ENCODE results near the gene KIF12.
"Not testable (repeated sequence)": the region's sequence is repeated elsewhere in the genome, so short reads cannot be mapped to it uniquely, and the experiment has no call there.

Gene KIF12

DNA sequence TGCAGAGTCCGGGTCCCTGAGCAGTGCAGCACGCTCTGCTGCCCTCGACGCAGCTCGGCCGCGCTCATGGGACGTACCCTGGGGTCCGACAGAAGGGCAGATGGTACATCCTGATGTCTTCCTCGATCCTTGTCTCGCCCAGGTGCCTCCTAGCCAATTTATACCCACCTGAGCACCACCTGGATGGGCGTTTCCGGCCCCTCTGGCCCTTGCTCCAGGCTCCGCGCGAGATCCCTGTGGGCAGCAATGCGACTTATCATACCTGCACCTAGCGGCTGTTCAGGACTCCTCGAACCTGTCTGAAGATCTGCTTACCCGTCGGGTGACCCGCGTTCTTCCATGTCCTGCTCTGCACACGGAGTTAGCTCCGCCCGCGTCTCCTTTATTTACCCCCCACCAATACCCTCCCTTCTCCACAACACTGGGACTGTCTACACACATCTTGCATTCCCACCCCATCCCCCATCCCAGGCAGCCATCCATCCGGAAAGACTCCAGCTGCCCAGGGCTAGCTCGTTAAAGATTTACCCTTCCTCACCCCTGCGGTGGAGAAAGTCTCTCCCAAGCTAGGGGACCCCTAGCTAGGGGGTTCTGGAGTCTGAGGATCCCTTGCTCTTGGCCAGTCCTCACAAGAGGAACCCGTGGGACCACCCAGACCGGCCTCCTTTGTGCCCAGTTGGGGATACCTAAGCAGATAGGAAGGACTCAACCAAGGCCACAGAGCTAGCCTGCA lies at the start of gene KIF12:
KIF12 (minus strand) TSS at position 357 of the 733 bp plus-strand sequence; CDS start at position 341, 16 bp downstream.
- no peak for DNase-seq

DNA sequence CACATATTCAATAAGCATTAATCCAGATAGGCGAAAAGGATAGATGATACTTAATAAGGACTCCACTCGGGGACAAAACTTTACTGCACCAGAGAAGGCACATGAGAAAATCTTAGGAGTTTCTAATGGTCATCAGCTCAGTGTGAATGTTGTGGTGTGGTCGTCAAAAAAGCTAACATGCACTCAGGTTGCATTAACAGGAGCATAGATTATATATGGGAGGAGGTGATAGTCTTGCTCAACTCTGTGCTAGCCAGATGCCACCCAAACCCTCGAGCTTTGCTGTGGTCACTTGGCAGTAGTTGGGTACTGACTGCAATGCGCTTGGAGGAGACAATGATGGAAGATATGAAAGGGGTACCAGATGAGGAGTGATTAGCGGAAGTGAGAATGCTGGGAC lies 47.6 kb upstream of the KIF12 start:
- no peak for DNase-seq

DNA sequence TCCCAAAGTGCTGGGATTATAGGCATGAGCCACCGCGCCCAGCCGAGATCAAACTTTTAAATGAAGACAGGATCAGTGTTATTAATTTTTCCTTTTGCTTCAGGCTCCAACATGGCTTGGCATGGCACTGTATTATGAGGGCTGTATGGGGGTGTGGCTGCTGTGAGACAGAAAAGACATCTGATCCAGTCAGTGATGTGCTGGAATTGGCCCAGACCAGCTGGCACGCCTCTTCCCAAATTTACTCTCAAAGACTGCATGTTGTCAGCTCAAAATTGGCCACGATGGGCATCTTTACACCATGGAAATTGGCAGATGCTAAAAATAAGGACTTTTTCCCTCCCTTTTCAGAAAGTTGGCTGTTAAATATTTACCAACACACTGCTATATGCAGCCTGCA lies 44.1 kb upstream of the KIF12 start:
- no peak for DNase-seq

DNA sequence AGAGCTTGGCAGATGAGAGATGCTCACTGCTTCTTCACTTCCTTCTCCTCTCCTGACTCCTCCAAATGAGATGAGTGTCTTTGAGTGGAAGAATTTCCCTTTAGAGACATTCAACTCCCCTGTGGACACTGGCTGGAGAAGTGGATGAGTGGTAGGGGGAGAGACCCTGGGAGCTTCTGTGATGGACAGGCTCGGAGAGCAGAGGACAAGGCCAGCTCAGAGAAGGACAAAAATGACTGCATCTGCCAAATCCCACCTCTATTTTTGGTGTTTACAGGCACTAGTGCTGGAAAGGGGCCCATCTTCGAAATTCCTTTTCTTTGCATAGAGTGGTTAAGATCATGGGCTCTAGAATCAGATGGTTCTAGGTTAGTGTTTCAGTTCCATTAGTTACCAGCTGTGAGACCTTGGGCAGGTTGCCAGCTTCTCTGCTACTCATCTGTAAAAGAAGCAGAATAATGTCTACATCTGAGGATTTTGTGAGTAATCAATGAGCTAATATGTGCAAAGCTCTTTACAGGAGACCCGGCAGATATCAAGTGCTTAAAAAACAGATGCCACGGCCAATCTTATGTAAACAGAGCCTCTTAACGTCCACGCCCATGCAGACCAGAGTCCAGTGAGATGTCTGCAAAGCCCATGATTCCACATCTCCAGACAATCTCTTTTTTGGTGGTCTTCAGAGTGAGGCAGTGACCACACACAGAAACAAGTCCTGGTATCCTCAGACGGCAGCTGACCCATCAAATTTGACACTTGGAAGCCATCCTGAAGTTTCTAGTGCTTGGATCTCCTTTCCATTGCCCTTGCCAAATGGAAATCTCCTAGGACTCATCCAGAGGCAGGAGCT lies 42.7 kb upstream of the KIF12 start:
- no peak for DNase-seq

DNA sequence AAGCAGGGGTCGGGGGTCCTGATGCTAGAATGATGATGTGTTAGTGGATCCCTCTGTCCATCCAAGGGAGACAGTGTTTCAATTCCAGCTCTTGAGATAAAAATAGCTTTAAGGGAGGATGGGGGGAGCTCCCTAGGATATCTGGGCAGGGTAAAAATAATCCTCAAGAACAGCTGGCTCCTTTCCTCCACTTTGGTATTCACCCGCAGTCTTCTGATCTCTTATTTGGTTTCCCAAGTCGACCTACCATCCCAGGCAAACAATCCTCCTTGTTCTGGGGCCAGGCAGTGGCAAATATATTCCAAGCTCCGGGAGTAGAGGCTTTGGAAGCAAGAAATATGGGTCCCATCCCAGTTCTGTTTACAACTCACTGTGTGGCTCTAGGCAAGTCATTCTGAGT lies 41.8 kb upstream of the KIF12 start:
- no peak for DNase-seq

DNA sequence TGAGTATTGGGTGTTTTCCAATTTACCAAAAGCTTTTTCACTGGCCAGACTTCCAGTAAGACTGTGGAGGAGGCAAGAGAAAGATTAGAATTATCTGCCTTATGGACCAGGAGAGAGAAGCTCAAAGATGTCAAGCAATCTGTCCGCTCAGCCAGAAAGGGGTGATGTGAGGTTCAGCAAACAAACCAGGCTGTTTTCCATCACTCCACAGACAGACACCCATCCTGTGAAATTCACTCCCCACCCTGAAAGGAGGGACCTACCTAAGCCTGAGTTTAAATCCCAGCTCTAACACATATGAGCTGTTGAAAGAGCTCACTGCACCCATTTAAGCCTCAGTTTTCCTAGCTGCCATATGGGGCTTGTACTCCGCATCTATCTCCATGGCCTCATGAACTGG lies 41.3 kb upstream of the KIF12 start:
- DNase-seq, result no peak

DNA sequence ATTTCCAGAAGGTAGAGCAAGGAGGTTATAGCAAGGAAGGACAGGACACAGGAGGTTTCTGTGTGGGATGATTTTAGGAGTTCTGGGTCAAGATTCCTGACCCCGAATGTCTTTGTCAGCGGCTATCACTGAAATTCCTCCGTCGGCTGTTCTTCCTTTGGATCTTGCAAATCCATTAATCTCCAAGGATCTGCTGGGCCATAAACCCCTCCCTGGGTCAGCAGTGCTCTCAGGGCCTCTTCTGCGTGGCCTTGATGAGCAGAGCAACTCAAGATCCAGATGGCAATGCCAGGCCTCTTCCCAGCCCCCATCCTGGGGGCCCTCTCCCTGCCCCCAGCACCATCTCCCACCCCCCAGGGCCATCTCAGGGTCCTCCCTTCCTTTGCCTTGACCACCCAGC lies 40.0 kb upstream of the KIF12 start:
- DNase-seq, result no peak

DNA sequence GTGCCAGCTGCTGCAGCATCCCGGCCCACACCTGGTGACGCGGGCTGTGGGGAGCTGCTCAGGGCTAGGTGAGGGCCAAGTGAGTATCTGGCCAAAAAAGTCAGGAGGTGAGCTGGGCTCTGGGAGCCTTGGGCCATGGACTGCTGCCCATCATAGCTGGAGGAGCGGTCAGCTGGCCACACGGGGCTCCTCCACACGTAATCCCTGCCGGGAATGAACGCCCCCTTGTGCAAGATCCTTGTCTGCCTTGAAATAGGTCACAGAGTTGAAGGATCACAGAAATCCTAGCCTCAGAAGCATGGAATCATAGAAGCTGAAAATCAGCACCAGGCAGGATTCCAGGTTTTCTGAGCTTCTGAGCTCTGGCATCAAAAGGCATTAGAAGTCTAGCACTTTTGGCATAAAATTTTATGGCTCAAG lies 39.5 kb upstream of the KIF12 start:
- DNase-seq, result no peak

DNA sequence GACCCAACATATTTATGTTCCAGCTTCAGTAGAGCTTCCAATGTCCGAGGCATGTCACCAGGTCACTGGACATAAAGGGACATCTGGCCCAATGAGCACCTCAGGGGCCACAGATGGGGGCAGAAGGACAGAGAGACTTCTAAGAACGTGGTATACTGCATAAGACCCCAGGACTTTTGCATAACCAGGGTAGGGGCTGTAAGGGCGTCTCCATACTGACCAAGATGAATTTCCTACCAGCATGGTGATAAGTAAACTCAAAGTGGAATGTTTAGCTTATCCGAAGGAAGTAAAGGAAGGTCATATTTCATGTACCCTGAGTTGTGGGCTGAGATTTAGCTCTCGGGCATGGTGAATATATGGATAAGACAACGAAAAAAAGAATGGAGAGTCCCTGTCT lies 38.7 kb upstream of the KIF12 start:
- DNase-seq, result no peak

DNA sequence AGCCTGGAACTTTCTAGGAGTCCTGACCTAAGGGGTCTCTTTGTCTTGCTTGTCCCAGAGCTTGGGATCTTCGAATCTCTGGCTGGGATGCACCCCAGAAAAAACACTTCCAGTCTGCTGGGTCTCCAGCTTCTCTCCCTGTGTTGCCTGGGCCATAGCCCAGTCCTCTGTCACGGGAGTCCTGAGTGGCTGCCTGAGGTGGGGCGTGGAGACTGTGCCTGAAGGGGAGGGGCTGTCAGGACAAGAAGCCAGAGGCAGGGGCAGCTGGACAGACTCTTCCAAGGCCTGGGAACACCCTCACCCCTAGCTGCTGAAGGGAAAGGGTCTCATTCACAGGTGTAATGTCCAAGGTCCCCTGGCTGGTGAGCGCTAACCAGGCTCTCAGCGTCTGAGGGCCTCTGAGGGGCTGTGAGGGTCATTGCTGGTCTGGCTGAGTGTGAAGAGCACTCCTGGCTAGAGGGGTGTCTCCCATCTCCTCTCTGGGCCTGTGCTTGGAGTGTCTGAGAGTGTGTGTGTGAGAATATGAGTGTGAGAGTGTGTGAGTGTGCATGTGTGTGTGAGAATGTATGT lies 35.8 kb upstream of the KIF12 start:
- no peak for DNase-seq

DNA sequence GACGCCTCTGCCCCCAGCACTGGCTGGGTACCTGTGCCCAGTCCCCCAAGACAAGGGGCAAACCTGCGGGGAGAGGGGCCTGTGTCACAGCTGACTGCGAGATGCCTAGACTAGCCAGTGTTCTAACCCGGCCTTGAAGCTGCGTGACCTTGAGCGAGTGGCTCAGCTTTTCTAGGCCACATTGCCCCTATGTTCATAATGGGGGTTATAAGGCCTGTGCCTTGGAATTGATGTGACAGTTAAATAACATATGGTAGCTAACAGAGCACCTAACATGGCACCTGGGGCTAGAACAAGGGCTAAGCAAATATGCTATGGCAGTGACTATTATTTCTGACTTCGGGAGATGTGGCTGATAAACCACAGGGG lies 33.4 kb upstream of the KIF12 start:
- DNase-seq, result no peak

DNA sequence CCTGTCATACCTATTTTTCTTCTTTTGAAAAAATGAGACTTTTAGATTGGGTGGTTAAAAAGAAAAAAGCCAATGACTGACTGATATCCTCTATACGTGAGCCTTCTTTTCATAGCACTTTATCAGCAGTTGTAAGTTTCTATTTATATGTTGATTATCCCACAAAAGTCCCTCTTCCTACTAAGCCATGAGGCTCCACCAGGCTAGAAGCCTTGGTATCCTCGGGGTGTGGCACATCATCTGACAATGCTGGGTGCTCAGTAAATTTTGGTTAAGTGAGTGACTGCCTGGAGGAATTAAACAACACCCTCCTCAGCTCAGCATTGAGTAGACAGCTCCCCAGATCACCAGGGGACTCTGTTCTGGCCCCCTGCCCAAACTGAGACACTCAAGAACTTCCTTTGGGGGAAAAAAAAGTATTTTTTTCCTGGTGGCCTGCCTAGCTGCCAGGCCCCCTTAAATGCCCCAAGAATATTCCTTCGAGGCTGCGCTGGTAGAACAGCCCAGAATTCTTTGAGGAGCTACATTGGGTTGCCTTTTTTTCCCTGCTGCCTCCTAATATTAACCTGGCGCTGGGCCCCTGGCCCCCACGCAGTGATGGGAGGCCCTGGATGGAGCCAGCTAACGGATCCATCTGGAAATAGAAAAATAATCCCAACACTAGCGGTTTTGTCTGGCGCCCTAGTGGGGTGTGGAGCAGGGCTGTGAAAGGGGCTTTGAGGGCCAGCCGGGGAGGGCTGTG lies 32.9 kb upstream of the KIF12 start:
- no peak for DNase-seq

DNA sequence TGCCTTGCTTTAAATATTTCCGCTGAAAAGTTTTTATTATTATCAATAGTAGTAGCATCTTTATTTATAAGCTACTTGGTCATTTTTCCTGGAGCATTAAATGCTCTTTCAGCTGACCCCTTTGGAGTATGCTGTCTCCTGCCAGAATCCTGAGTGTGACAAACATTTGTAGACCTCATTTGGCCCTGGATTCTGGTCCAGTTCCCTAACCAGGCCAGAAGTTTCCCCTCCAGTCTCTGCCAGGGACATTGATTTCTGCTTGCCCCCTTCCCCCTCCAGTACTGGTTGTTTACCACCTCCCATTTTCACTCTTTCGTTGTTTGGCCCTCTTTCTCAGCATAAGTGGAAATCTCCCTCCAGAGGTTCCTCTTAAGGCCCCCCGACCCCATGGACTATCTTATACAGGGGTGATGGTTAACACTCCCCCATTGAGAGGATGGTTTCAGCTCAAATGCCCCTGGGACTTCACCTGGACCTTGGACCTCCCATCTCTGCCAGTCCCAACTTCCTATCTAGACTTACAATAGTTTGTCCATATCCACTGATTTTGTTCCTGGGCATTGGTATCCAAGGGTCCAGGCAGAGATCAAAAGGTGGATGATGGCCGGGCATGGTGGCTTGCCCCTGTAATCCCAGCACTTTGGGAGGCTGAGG lies 31.7 kb upstream of the KIF12 start:
- DNase-seq, result no peak

DNA sequence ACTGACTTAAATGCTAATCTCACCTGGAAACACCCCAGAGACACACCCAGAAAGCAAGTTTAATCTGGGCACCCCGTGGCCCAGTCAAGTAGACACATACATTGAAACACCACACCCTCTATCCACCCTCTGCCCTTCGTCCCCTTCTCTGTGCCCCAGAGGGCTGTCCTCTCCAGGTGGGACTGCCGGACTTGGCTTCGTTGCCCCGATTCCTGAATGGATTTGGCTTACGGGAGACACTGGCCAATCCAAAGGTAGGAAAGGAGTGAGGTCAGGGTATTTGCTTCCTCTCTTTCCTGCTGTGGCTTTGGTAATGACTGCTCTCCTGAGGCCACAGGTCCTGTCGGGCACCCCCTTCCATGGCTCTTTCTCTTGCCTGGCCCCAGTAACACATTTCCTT lies 31.0 kb upstream of the KIF12 start:
- no peak for DNase-seq

DNA sequence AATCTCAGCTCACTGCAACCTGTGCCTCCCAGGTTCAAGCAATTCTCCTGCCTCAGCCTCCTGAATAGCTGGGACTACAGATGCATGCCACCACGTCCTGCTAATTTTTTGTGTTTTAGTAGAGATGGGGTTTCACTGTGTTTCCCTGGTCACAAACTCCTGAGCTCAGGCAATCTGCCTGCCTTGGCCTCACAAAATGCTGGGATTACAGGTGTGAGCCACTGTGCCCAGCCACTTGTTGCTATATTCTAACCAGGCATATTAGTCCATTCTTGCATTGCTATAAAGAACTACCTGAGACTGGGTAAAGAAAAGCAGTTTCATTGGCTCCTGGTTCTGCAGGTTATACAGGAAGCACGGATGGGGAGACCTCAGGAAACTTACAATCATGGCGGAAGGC lies 29.7 kb upstream of the KIF12 start:
- DNase-seq, result not testable (repeated sequence)

DNA sequence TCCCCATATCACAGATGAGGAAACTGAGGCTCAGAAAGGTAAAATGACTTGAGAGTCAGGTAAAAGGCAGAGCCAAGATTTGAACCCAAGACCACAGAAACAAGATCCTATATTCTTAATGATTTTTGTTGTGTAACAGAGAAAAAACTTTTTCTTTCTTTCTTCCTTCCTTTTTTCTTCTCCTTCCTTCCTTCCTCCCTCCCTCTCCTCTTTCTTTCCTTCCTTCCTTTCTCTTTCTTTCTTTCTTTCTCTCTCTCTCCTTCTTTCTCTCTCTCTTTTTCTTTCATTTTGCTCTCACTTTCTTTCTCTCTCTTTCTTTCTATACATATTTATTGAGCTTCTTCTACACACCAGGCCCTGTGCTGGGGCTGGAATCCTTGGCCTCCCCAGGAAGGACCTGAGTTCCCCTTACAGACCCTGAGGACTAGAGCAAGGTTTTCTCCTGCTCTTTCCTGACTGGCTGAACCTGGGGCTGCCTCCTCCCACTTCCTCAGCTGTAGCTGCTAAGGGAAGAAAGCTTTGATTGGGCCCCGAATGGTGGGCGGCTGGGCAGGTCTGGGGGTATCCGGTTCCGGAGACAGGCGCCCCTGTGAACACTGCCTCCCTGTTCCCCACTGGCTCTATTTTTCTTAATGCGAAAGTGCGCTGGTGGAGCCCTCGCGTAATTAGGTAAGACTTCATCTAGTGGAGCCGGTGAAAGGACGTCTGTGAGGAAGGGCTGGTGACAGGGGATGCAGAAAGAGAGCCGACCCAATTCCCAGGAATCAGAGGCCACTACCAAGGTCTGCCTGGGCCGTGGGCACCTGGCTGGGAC lies 27.4 kb upstream of the KIF12 start:
- no peak for DNase-seq

DNA sequence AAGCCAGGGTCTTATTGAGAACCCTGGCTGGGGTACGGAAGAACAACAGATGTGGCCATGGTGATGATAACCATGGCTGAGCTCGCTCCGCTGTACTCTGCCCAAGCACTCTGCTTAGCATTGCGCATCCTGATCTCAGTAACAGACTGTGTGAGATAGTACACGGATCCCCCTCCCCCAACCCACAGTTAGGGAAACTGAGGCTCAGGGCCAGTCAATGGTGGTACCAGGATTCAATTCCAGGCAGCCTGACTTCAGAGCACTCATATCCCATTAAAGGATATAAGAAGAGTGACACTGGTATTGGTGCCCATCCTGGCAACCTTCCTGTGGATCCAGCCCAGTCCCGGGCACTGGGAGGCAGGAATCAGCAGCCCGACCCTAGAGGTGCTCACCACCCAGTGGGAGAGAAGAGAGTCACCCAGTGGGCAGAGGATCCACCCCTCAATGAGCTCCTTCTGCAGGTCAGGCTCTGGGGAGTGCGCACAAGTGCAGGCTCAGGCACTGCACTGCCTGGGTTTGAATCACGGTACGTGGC lies 26.5 kb upstream of the KIF12 start:
- no peak for DNase-seq

DNA sequence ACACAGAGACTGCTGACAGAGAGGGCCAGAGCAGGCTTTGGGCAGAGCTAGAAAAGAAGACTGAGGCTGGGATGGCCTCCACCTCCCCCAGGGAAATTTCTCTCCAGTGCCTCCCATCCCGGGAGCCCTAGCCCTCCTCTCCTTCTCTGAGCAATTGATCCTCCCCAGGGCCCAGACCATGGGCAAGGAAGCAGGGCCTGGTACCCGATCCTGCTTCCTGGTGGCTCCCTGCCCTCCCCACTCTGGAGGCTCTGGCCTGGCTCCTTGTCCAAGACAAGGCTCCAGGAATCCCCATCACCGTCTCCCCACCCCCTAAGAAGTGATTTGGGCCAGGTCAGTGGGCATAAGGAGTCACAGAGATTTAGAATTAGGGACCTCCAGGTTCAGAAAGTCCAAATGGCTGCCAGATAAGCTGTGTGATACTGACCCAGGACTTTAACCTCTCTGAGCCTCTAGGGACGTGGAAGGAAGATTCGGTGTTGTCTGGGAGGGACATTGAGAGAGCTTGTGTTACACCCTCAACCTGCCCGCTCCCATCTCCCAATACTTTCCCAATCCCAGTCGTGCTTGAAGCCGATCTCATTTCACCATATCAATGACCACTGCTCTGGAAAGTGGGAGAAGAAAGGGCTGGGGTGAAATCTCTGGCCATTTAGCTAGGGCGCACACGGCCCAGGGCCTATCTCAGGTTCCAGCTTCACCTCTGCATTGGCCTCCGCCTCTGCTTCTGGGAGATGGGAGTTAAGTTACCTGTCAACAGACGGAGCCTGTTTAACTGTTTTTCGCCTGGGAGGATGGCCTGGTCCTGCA lies 25.8 kb upstream of the KIF12 start:
- no peak for DNase-seq

DNA sequence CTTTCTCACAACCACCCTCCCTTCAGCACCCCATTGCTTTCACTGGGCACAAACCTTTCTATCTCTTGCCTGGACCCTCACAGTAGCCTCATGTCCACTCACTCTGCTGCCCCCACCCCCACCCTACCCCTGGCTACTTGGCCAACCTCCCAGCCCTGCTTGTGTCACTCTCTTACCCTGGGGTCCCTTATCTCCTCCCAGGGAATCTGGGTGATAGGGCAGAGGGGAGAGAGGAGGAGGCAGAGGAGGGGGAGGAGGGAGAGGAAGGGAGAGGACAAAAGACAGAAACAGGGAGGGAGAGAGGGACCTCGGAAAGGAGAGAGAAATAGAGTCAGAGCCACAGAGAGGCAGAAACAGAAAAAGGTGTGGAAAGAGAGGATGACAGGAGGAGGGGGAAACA lies 25.0 kb upstream of the KIF12 start:
- no peak for DNase-seq
